SK-MEL-5 (cell line): ENCODE results near the gene IL17REL. TPM values are rescaled to one million over a fixed set of nuclear protein-coding genes. Genes with fewer than 3 reads are reported as not detected.
"Not testable (repeated sequence)": the region's sequence is repeated elsewhere in the genome, so short reads cannot be mapped to it uniquely, and the experiment has no call there.

ENCODE experiments used
- DNase-seq: peaks from one replicate; pipeline ENCODE4 v3.0.0-alpha.2; 2016; ENCODE audit warnings: low read depth, low spot score
- in situ Hi-C: cut with HindIII; loops from 2 replicates; pipeline ENCODE4 v1.10.0; 2016; ENCODE audit warnings: low sequenced_read_pairs, high pct_unique_total_duplicates, low pct_unique_long_range_greater_than_20kb
- total RNA-seq: library from RNA; depleted of rRNA; stranded (reverse); fragments of >200 nt; shearing (Covaris generic); gene quantifications from 2 replicates; pipeline ENCODE4 v1.2.3, GENCODE V29; 2014

The IL17REL gene
- total RNA-seq, 1 experiment from 2014 or later: not detected

DNA sequence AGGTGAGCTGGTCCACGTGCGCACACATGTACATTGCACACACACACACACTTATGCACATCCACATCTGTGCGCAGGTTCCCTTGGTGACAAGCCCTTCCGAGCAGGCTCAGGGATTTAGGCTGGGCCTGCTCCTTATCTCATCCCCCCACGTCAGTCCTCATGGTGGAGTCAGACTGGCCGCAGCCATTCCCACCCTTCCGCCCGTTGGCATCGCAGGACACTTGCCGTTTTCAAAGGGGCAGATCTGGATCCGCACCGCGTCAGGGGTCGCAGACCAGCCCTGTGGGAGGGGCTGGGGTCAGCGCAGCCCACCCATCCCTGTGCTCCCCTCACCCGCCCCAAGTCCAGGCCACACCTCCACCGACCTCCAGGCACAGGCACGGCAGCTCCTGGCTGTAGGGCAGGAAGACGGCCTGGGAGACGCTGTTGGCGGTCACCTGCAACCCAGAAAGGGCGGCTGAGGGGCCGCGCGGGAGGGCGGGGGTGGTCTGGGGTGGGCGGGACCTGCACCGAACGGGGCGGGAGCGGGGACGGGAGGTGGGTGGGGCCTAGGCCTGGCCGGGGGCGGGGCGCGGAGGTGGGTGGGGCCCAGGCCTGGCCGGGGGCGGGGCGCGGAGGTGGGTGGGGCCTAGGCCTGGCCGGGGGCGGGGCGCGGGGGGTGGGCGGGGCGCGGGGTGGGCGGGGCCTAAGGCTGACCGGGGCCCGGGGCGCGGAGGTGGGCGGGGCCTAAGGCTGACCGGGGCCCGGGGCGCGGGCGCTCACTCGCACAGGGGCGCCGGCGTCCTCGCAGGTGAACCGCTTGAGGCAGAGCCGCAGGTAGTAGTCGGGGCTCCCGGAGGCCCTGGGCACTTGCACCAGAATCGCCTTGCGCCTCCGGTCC lies 13.3 kb downstream of the IL17REL start:
- DNase-seq: no peak
- in situ Hi-C loops: no loop called here

DNA sequence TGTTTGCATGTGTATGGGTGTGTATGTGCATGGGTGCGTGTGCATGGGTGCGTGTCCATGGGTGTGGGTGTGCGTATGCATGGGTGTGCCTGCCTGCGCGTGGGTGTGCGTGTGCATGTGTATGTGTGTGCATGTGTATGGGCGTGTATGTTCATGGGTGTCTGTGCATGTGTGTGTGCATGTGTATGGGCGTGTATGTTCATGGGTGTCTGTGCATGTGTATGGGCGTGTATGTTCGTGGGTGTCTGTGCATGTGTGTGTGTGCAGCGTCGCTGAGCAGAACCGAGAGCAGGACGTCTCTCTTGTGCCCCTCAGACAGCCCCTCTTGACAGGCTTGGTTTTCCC lies 13.9 kb downstream of the IL17REL start:
- in situ Hi-C loops: no loop called here
- no peak for DNase-seq

DNA sequence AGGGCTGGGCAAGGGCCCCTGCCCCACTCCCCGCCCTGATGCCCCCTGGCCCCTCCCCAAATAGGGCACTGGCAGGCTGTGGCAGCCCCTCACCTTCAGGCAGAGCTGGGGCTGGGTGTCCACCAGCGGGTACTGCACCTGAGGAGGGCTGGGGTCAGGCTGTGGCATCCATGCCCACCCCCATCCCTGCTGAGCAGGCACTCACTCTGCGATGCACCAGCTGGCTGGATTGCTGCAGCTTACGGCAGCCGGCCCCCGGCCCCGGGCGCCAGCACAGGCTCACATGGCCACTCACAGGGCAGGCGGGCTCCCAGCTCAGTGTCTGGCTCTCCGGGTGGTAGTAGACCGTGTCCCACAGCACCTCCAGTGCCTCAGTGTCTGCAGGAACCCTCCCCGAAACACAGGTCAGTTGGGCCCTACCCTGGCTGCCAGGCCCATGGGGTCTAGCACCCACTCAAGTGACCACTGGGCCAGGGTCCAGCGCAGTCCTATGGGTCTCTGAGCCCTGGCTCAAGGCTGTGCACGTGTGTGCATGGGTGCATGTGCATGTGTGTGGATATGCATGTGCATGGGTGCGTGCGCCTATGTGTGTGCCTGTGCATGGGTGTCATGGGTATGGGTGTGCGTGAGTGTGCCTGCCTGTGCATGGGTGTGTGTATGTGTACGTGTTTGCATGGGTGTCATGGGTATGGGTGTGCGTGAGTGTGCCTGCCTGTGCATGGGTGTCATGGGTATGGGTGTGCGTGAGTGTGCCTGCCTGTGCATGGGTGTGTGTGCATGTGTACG lies 14.4 kb downstream of the IL17REL start:
- DNase-seq: no peak
- in situ Hi-C loops: no loop called here

DNA sequence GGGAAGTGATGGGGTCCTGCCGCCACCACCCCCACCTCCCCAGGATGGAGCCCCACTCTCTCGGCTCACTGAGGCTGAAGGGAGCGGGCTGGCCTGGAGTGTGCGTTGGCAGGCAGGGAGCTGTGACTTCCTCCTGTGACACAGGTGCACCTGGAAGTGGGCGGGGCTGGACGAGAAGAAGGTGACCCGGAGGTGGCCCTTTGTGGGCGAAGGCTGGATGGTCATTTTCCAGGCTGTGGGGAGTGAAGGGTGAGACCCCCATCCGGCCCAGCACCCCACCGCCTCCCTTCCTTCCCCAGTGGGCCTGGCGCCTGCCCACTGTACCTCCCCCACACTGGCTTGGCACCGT lies 15.3 kb downstream of the IL17REL start:
- in situ Hi-C loops: no loop called here
- DNase-seq: no peak

DNA sequence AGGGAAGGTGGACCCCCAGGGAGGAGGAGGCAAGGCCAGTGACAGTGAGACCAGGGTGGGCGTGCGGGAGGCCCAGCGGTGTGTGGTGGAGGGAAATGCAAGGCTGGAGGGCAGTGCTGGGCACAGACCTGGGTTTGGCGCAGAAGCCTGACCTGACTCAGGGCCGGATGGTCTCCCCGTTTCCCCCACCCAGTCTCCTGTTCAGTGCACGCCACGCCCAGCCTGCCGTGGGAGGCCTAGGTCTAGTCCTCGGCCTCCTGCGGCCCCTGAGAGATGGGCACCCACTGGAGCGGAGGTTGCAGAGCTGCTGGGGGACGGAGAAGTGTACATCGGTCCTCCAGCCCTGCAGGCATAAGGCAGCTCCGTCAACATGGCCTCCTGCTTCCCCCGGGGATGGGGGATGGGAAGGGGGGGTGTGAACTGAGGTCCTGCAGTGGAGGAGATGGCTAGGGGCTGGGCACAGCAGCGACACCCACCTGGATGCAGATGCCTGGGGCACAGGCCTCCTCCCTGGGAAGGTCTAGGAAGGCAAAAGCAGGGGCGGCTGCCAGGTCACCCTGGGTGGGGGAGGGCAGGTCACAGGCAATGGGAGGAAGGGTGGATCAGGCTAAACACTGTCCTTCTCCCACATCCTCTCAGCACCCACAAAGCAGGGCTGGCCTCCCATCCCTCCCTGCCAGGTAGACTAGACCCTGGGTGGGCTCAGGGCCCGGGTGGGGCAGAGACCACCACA lies 15.9 kb downstream of the IL17REL start:
- in situ Hi-C loops: no loop called here
- DNase-seq: no peak

DNA sequence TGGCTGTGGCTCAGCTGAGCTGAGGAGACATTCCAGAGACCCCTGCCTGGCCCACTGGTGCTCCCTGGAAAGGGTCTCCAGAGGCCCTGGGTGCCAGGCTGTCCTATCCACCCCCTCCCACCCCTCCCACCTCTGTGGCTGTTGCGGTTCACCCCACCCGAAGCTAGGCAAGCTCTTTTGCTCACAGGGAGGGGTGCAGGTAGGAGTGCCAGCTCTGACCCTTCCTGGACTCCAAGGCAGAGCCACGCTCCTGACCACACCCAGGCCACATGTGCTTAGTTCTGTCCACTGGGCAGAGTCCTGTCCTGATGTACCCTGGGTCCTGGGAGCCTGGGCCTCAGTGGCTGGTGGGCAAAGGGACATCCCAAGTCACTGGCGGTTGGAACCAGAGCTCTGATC lies 16.4 kb downstream of the IL17REL start:
- DNase-seq: no peak
- in situ Hi-C loops: no loop called here

DNA sequence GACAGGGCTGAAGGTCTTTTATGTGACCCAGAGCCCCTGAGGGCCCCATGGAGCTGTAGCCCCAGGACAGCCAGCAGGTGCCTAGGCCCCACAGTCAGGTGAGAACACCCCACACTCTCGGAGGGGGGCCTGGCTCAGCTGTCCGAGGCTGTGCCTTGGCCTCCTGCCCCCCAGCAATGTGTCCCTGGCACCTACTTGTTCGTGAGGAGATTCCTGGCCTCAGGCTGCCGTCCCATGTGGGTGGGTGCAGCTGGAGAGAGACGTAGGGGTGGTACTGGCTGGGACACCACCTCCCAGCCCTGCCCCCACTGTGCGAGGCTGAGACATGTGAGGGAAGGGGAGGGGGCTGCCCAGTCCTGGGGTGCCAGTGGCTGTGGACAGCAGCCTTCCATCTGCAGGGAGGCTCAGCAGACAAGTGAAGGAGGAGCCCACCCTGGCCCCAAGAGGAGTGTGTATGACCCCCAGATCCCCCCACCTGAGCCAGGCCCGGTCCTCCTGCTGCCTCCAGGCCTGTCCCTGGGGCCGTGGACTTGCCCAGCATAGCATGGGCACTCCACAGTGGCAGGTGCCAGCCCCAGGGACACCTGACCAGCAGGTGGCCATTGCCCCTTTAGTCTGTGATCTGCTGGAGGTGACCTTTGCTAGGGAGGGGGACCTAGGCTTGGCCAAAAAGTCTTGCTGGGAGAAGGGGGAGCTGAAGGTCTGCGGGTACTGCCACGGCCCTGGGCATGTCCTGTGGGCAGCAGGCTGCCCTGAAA lies 17.0 kb downstream of the IL17REL start:
- in situ Hi-C loops: no loop called here
- DNase-seq: no peak

DNA sequence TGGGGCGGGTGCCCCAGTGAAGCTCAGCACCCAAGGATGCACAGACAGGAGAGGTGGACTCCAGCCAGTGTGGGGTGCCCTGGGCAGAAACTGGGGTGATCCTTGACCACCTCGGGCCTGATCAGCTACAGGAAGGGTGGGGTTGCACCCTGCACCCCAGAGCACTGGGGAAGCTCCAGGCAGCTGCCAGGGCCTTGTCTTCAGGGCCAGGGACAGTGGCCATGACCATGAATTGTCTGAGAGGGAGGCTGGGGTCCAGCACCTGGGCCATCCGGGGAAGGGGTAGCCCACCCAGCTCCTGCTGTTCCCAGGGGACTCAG lies 17.6 kb downstream of the IL17REL start:
- no peak for DNase-seq
- in situ Hi-C loops: no loop called here

DNA sequence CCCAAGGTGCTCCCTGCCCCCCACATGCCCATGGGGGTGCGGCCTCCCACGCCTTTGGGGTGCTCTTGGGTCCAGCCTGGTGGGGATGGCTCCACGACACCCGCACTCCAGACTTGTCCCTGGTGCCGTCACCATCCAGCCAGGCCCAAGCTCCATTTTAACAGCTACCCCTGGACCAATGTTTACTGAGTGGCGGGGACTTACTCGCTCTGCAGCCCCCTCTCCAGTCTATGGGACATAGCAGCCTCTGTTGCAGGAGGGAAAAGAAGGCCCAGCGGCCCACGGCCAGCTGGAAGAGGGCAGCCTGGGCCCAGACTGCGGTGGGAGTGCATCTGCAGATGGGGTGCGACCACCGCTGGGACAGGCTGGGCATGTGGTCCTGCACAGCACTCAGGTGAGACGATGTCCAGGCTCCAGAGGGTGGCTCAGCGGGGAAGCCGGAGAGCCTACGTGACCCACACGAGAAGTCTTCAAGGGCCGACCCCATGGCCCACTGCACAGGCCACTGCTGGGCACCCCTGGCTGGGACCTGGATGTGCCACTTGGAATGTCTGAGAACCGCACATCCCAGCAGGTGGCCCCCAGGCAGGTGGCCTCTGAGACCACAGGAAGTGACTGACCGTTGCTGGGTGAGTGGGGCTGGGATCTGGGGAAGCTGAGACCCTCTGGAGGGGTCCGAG lies 18.1 kb downstream of the IL17REL start:
- in situ Hi-C loops: no loop called here

DNA sequence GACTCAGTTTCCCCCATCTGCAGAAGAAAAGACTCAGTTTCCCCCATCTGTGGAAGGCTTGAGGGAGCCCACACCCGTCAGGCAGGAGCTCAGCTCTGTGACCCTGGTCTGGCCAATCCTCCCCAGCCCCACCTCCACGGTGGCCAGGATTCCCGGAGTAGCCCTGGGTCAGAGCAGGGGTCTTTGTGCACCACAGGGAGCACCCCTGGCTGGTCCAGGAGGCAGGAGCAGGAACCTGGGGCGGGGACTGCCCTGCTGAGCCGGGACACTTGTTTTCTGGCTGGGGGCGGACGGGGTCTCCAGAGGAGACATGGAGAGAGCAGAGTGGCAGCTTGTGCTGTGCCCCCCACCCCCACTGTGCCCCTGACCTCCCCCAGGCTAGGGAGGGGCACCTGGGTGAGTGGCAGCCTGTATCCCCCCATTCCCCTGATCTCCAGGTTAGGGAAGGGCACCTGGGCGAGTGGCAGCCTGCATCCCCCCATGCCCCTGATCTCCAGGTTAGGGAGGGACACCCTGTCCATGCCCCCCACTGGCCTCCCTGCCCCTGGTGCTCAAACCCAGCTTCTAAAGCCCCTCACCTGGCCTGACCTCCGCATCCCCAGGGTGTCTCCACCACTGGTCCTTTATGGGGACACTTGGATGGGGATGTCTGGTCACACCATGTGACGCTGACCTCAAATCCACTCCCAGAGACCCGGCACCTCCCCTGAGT lies 18.8 kb downstream of the IL17REL start:
- in situ Hi-C loops: no loop called here
- no peak for DNase-seq

More for the DNA sequence above, 18.1 kb downstream of the IL17REL start:
- DNase-seq: no peak

DNA sequence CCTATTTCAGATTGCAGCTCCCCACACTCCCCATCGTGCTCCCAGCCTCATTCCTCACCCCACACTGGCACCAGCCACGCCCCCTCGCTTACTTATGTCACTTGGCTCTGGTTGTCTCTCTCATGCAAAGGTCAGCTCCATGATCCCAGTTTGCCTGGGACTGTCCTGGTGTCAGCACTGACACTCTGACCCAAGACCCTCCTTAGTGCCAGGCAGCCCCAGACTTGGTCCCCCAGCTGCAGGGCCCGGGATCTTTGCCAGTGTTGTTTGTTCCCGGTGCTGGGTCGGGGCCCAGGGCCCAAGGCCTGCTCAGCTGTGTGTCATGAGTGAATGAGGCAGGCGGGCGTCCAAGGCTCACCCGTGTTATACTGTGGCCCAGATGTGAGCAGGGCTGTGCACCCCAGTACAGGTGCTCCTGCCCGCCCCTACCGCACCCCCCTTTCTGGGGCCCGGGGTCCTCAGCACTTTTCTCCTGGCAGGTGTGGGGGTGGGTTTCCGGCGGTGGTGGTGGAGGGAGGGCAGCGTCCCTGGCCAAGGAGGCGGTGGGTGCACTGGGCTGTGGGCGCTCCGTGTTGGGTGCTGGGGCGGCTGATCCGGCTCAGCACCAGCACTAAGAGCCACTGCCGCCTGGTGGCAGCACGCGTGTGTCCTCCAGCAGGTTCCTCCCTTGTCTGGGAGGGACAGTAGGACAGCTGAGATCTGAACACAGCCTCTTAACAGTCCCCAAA lies 19.5 kb downstream of the IL17REL start:
- in situ Hi-C loops: no loop called here
- peak; percentile 71 for DNase-seq

DNA sequence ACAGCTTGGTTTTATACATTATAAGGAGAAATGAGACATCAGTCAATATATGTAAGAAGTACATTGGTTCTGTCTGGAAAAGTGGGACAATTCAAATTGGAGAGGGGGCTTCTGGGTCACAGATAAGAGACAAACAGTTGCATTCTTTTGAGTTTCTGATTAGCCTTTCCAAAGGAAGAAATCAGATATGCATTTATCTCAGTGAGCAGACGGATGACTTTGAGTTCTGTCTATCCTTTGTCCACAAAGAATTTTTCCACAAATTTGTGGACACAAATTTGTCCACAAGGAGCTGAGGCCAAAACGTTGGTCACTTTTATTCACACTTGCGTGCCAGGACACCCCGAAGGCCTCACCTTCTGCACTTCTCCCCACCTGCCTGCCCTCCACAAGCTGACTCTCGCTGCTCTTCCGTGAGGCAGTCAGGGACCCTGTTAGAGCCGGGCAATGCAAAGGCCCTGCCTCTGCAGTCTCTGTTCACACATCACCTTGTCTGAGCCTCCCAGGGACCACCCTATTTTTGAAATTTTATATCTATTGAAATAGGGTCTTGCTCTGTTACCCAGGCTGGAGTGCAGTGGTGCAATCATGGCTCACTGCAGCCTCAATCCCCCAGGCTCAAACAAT lies 20.5 kb downstream of the IL17REL start:
- DNase-seq: no peak
- in situ Hi-C loops: no loop called here

DNA sequence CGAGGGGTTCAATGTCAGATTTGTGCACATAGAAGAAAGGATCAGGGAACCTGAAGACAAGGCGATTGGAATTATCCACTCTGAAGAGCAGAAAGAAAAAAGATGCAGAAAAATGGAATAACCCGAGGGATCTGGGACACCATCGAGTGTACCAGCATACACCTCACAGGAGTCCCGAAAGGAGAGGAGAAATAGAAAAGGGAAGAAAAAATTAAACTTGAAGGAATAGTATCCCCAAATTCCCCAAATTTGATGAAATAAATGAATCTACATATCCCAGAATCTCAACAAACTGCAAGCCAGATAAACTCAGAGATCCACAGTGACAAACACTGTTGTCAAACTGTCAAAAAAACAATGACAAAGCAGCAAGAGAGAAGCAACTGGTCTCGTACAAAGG lies 21.4 kb downstream of the IL17REL start:
- DNase-seq: no peak
- in situ Hi-C loops: no loop called here

DNA sequence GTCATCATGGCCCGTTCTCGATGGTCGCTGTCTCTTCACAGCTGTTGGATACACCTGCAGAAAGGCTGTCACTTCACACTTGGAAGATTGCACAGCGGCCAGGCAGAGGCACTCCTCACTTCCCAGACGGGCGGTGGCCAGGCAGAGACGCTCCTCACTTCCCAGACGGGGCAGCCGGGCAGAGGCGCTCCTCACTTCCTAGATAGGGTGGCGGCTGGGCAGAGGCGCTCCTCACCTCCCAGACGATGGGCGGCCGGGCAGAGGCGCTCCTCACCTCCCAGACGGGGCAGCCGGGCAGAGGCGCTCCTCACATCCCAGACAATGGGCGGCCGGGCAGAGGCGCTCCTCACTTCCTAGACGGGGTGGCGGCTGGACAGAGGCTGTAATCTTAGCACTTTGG lies 22.7 kb downstream of the IL17REL start:
- in situ Hi-C loops, DNase-seq: not testable (repeated sequence)

DNA sequence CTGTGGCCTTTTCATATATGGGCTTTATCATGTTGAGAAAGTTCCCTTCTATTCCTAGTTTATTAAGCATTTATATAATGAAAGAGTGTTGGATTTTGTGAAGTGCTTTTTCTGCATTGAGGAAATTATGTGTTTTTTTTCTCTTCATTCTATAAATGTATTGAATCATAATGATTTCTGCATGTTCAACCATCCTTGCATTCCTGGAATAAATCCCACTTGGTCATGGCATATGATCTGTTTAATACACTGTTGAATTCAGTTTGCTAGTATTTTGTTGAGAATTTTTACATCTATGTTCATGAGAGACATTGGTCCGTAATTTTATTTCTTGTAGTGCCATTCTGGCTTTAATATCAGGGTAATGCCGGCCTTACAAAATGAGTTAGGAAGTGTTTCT lies 26.2 kb downstream of the IL17REL start:
- DNase-seq: no peak
- in situ Hi-C loops: no loop called here
